ENCODE data around the gene SCGN. TPM values are rescaled to one million over a fixed set of nuclear protein-coding genes. Genes with fewer than 3 reads are reported as not detected.

SCGN gene
- total and polyA plus RNA-seq, 12 donors, result 0.26 to 2.7 (median 0.94) TPM; not detected in 2

DNA sequence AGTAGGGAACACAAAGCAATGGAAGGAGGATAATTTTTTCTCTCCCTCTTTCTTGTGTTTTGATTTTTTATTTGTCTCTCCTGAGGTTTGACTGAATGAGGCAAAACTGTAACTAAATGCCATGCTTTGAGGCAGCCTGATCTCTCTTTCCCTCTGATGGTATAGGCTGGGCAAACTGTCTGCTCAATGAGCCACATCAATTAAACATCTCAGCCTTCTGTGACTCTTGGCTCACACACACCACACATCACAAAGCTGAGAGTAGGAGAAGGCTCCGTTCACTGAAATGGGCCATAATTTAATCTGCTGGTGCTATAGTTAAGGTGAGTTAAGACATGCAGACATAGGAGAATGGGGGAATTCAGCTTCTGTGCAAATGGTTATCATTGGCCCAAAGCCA is 28.1 kb upstream of the SCGN start:
- Histone ChIP-seq H3K36me3 (no peaks in the 10 kb centered on the region), H3K4me3 (no peak overlapping the region), H3K27ac (no peak overlapping the region), H3K4me1 (no peaks in the 10 kb centered on the region), H3K9me3 (no peaks in the 10 kb centered on the region), H3K27me3 (peaks cover 0 to 7% (median 0%) of the 10 kb centered on the region in 7 donors)
- WGBS, 2 donors, result 86 to 91% methylated on average over 1 of the region's 1 CpG
- intact Hi-C loops (cut with DNase I), result no loop called here
- TF ChIP-seq CTCF (IDR thresholded peaks at IDR 0.05), result no peak
- DNase-seq, result no peak
- ATAC-seq, result no peak

- Histone ChIP-seq H3K4me1 (no peaks in the 10 kb centered on the region), H3K27me3 (peaks cover 0 to 24% (median 11%) of the 10 kb centered on the region in 7 donors), H3K9me3 (no peaks in the 10 kb centered on the region), H3K27ac (no peak overlapping the region), H3K4me3 (no peak overlapping the region), H3K36me3 (no peaks in the 10 kb centered on the region)
- no peak for TF ChIP-seq CTCF (IDR thresholded peaks at IDR 0.05)
- DNase-seq (no peak), ATAC-seq (no peak)
- WGBS, 2 donors, result 66 to 77% methylated on average over 3 of the region's 3 CpGs
- intact Hi-C loops (cut with DNase I), result no loop called here
These were observed 25.0 kb upstream of the SCGN start for GRCh38 chr6:25627001-25627400.

DNA sequence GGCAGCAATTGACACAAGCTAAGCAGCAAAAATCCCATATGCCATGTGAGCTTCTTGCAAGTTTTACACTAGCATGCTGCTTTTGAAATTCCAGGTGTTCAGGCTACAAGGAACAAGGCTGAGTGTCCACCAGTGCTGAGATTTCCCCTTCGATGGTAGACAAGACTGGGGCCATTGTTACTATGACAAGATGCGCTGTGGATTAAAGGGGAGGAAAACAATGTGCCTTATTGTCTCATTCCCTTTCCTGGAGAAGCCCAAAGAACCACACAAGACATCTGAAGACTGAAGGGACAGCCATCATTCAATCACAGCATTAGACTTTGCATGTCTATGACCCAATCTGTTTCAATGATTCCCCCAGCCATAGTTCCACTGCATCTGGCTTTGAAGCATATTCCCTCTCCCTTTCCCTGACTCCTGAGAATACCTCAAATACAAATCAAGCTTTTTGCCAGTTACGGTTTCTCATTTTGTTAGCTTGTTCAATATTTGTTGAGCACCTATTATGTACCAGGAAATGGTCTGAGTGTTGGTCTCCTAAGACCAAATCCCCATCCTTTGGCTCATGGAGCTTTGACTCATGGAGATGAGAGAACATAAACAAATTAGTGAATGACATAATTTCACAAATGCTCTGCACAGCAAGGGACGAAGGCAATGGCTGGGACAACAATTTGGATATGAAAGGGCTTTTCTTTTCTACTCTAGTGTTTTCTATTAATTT is 23.4 kb upstream of the SCGN start:
- Histone ChIP-seq H3K9me3 (no peaks in the 10 kb centered on the region), H3K4me1 (no peaks in the 10 kb centered on the region), H3K27ac (no peak overlapping the region), H3K4me3 (no peak overlapping the region), H3K36me3 (no peaks in the 10 kb centered on the region), H3K27me3 (peaks cover 0 to 27% (median 20%) of the 10 kb centered on the region in 7 donors)
- no peak for ATAC-seq
- no peak for DNase-seq
- TF ChIP-seq CTCF (IDR thresholded peaks at IDR 0.05), result no peak
- intact Hi-C loops (cut with DNase I), result no loop called here
- 83% methylated on average over 4 of the region's 4 CpGs for WGBS, 2 donors

DNA sequence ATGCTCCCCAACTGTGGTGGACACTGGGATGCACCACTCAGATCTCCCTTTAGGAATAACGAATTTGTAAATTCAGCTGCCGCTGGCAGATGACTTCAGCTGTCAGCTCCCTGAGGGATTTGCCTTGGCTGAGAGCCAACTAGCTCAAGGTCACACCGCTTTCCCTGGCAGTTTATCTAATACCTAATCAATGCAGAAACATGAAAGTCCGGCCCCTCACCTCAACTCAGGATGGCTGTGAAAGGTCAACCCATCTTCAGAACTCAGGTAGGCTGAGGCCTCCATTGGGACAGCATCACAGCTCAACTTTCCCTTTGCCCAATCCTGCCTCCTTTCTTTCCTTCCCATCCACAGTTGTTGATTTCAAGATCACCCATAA is 22.8 kb upstream of the SCGN start:
- no peaks in the 10 kb centered on the region for H3K4me1 ChIP-seq
- H3K4me3 ChIP-seq, result no peak overlapping the region
- peaks cover 0 to 27% (median 20%) of the 10 kb centered on the region in 7 donors for H3K27me3 ChIP-seq
- H3K27ac ChIP-seq, result no peak overlapping the region
- 40% methylated on average over 4 of the region's 4 CpGs for WGBS, 2 donors
- DNase-seq (no peak), ATAC-seq (no peak)
- TF ChIP-seq CTCF (IDR thresholded peaks at IDR 0.05), result no peak
- intact Hi-C loops (cut with DNase I), result no loop called here
- no peaks in the 10 kb centered on the region for H3K36me3 ChIP-seq
- H3K9me3 ChIP-seq, result no peaks in the 10 kb centered on the region
